HG02798 (cell line): ENCODE measurements around the gene ZNF557.

Experiments used
- ATAC-seq: cut with Tn5 transposase; IDR thresholded peaks from one replicate; pipeline ENCODE4 v1.9.1; 2021; ENCODE audit warnings: mild to moderate bottlenecking; ENCODE audit not compliant: unreplicated experiment, poor library complexity

ZNF557 gene

DNA sequence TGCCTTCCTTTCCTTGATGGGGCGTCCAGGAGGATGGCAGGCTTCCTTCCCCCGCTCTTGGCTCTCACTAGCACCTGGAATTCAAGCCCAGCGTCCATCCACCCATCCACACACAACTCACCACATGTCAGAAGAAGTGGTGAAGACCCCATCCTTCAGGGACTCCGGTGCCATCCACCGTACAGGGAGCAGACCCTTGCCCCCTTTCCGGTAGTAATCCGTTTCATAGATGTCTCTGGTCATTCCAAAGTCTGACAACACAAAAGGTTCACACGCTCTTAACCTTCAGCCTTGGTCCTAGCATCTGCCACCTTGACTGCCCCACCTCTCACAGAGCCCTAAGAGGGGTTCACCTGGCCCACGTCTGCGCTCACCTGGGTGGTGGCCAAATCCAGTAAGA lies 51.0 kb downstream of the ZNF557 start:
- no peak for ATAC-seq

DNA sequence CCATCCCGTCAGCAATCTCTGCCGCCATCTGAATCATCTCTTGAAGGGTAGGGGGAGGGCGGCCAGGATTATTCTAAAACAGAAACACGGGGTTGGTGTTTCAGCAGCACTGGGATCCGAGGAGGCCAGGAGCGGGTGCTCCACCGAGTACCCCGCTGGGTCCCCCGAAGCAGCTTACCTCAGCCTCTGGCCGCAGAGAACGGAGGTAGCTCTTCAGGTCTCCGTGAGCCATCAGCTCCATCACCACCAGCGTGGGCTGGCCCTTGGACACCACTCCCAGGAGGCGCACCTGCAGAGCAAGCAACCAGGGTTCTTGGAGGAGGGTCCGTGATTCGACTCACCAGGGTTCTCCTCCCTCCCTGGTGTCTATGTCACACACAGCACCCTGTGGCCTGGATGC lies 53.2 kb downstream of the ZNF557 start:
- no peak for ATAC-seq

DNA sequence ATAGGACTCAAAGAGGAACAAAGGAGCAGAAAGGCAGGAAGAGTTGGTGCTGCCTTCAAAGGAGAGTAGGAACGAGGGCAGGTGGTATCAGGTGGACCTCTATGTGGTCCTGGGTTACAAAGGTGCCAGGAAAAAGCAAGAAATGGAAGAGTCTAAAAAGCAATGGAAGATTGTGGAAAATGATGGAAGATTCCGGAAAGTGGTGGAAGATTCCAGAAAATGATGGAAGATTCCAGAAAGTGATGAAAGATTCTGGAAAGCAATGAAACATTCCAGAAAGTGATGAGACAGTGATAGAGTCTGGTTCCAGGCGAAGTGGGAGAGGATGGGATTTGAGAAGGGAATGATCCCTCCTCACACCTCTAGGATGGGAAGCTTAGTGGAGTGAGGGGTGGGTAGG lies 55.3 kb downstream of the ZNF557 start:
- no peak for ATAC-seq

DNA sequence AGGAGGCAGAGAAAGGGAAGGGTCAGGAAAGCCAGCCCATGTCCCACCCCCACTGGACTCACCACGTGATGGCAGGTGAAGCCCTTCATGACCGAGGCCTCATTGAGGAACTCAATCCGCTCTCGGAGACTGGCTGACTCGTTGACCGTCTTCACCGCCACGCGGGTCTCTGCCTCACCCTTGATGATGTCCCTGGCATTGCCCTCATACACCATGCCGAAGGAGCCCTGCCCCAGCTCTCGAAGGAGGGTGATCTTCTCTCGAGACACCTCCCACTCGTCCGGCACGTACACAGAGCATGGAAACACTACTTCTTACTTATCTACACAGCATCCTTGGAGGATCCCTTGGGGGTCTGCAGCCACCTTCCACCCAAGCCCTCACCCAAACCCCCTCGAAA lies 55.7 kb downstream of the ZNF557 start:
- no peak for ATAC-seq

DNA sequence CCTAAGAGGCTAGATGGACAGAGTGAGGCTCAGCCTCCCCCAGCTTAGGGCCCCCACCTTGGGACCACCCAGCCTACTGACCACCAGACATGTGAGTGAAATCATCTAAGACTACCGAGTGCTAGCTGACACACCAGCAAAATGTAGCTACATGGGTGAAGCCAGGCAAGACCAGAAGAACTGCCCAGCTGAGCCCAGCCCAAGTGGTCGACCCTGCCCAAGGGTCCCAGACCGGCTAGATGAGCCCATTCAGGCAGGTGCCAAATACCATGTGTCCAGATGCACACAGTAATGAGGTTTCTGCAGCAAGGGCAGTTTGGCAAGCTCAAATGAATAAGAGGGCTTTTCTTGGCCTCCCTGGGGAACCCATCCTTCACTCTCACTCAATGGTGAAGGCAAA lies 56.6 kb downstream of the ZNF557 start:
- no peak for ATAC-seq

DNA sequence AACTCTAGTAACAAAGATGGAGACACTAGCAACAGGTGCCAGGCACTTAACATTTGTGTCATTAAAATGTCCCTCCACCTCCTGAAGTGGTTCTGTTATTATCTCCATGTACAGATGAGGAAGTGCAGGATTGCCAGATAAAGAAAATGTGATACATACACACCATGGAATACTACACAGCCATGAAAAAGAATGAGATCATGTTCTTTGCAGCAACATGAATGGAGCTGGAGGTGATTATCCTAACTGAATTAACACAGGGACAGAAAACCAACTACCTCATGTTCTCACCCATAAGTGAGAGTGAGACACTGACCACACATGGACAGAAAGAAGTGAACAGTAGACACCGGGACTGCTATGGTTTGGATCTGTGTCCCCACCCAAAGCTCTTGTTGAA lies 60.5 kb downstream of the ZNF557 start:
- no peak for ATAC-seq

DNA sequence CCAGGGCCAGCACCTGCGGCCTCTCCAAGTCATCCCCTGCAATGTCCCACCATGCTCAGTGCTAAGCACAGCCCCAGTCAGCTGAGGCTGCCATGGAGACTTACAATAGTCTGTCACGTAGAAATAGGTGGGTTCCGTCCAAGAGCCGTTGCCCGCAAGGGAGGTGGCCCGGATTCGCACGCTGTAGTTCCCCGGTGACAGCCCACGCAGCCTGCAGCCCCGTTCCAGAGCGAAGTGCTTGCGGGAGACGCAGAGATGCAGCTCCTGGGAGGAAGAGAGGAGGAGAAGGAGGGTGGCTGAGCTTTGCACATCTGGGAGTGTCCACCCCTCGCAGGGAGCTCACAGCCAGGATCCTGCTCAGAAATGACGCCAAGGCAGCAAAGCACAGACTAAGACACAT lies 62.6 kb downstream of the ZNF557 start:
- no peak for ATAC-seq

DNA sequence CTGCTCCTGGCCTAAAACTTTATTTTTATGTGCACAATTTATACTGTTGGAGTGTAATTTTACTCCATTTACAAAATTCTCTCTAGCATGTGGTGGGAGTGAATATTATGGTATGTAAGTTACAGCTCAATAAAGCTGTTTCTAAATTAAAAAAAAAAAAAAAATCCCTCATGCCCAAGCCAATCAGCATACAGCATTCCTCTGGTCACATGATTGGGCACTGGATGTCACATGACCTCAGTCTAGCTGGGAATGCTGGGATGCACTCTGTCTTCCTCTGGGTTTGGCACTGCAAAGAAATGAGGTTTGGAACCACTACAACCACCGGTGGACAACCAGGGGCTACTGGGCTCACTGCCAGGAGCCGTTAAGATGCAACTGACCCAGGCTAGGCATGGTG lies 67.6 kb downstream of the ZNF557 start:
- ATAC-seq = no peak
